Lower leg skin (tissue), 3 donors: ENCODE data around the gene CLCNKB.

Experiments
- CTCF ChIP-seq, 3 donors: fragments of 450-650 bp; IDR thresholded peaks; one replicate each; pipeline ENCODE4 v1.5.1; 2016; ENCODE audit warnings: antibody characterized with exemption in 3 of 3, mild to moderate bottlenecking in 3 of 3, moderate library complexity in 2 of 3
- POLR2A ChIP-seq, 2 donors: fragments of 450-650 bp; IDR thresholded peaks; one replicate each; pipeline ENCODE4 v1.6.1; 2016 to 2017; ENCODE audit warnings: antibody characterized with exemption in 2 of 2, mild to moderate bottlenecking in 1 of 2, moderate library complexity in 1 of 2

GRCh38 chr1:16014509-16015482, 28.8 kb upstream of the CLCNKB start:
- no peak for TF ChIP-seq POLR2A (IDR thresholded peaks at IDR 0.05)
- no peak for TF ChIP-seq CTCF (IDR thresholded peaks at IDR 0.05)
